ENCODE results near the gene ACOT9.
"Not testable (repeated sequence)": the region's sequence is repeated elsewhere in the genome, so short reads cannot be mapped to it uniquely, and the experiment has no call there.

The ACOT9 gene

GRCh38 chrX:23742697-23743622 is at the start of gene ACOT9:
Gene ACOT9, minus strand, starts transcription at chrX:23743276. Its CDS starts 132 bp downstream, at chrX:23743144.
- peak; percentile 98 for DNase-seq

DNA sequence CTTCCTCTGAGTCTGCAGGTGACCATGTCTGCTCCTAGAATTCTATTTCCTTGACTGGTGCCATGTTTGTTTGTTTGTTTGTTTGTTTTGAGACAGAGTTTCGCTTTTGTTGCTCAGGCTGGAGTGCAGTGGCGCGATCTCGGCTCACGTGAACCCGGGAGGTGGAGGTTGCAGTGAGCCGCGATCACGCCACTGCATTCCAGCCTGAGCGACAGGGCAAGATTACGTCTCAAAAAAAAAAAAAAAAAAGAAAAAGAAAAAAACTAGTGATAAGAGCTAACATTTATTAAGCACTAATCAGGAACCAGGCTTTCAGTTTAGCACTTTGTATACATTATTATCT is 47.0 kb upstream of the ACOT9 start:
- peak; percentile 67 for DNase-seq

GRCh38 chrX:23789386-23790154 is 46.5 kb upstream of the ACOT9 start:
- no peak for DNase-seq

- no peak for DNase-seq
Observed at GRCh38 chrX:23788946-23789345, 45.9 kb upstream of the ACOT9 start.

DNA sequence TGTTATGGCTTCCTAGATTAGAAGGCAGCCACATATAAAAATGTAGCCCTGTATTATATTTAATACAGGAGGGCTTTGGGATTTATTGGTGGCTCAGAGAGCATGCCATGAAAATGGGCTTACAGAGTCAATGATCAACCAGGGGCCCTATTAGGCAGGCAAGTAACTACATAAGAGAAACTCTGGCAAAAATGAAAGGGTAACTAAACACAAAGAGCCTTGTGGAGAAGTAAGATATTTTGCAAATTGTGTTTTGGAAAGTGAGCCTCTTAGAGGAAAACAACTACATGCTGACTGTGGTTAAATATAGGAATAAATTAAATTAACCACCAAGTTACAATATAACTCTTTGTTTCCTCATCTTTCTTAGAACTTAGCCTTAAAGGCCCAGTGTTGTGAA is 45.4 kb upstream of the ACOT9 start:
- DNase-seq = peak; percentile 34

- no peak for DNase-seq
Observed at GRCh38 chrX:23787745-23788118, 44.7 kb upstream of the ACOT9 start.

DNA sequence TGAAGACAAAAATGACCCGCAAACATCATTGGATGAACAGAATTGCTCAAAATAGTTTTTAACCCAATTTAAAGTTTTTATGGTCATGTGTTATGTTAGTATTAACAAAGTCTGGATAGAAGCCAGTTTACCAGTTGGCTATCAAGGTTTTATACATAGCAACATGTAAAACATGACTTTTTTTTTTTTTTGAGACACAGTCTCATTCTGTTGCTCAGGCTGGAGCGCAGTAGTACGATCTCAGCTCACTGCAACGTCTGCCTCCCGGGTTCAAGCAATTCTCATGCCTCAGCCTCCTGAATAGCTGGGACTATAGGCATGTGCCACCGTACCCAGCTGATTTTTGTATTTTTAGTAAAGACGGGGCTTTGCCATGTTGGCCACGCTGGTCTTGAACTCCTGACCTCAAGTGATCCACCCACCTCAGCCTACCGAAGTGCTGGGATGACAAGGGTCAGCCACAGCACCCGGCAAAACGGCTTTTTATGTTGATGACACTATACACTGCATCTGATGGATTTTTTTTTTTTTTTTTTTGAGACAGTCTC is 43.3 kb upstream of the ACOT9 start:
- peak; percentile 11 for DNase-seq

DNA sequence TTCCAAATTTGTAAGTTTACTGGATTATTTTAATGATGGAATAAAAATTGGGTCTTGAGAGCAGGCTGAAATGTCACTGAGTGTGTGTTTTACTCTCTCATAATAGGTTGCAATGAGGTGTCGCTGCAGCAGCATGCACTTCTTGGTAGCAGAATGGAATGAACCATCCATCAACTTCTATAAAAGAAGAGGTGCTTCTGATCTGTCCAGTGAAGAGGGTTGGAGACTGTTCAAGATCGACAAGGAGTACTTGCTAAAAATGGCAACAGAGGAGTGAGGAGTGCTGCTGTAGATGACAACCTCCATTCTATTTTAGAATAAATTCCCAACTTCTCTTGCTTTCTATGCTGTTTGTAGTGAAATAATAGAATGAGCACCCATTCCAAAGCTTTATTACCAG is 42.5 kb upstream of the ACOT9 start:
- no peak for DNase-seq

GRCh38 chrX:23784470-23785331 is 41.6 kb upstream of the ACOT9 start:
- peak; percentile 35 for DNase-seq

DNA sequence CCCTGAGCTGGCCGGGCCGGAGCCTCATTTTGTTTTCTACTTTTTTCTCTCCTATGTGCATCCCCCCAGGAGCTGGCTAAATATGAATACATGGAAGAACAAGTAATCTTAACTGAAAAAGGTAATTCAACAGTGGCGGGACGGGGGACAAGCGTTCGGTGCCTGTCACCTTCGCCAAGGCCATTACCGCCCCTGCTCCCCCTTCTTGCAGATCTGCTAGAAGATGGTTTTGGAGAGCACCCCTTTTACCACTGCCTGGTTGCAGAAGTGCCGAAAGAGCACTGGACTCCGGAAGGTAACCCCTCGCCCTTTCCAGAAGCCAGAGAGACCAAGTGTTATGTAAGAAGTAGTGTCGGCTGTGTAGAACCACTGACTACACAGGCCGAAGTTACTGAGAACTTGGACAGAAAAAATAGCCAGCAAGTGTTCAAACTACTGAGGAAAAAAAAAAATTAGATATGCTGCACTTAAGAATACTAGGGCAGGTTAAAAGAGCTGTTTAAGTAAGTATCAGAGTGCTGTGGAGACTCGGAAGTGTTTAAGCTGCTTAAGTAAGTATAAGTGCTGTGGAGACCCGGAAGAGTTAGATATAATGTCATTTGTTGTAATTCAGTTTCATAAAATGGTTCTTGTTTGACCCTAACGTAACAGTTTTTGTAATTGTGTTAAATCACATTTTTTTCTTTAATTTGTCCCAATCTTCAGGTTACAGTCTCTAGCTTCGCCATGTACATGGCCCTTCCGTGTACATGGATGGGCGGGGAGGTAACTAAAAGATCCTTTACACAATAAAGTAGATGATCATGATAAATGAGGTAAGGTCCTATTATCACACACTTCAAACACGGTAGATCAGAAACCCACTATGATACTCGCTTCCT is 40.8 kb upstream of the ACOT9 start:
- DNase-seq = peak; percentile 43

- DNase-seq = peak; percentile 99
Observed at GRCh38 chrX:23782863-23783588, 40.0 kb upstream of the ACOT9 start, which contains the start of gene SAT1. Gene SAT1, plus strand, starts transcription at chrX:23783173. Its CDS starts 179 bp downstream, at chrX:23783352.

- DNase-seq = peak; percentile 54
Observed at GRCh38 chrX:23782455-23782854, 39.4 kb upstream of the ACOT9 start.

- DNase-seq = peak; percentile 40
Observed at GRCh38 chrX:23779025-23779424, 35.9 kb upstream of the ACOT9 start.

DNA sequence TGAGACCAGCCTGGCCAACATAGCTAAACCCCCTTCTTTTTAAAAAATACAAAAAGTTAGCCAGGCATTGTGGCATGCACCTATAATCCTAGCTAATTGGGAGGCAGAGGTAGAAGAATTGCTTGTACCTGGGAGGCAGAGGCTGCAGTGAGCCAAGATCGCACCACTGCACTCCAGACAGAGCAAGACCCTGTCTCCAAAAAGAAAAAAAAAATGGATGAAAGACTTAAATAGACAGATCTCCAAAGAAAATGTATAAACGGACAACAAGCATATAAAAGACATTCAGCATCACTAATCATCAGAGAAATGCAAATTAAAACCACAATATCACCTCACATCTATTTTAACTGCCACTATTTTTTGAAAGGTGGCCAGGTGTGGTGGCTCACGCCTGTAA is 33.3 kb upstream of the ACOT9 start:
- no peak for DNase-seq

- peak; percentile 24 for DNase-seq
Observed at GRCh38 chrX:23773601-23774175, 30.6 kb upstream of the ACOT9 start.

- DNase-seq = not testable (repeated sequence)
Observed at GRCh38 chrX:23771086-23771485, 28.0 kb upstream of the ACOT9 start.

- DNase-seq = no peak
Observed at GRCh38 chrX:23770142-23770541, 27.1 kb upstream of the ACOT9 start.

DNA sequence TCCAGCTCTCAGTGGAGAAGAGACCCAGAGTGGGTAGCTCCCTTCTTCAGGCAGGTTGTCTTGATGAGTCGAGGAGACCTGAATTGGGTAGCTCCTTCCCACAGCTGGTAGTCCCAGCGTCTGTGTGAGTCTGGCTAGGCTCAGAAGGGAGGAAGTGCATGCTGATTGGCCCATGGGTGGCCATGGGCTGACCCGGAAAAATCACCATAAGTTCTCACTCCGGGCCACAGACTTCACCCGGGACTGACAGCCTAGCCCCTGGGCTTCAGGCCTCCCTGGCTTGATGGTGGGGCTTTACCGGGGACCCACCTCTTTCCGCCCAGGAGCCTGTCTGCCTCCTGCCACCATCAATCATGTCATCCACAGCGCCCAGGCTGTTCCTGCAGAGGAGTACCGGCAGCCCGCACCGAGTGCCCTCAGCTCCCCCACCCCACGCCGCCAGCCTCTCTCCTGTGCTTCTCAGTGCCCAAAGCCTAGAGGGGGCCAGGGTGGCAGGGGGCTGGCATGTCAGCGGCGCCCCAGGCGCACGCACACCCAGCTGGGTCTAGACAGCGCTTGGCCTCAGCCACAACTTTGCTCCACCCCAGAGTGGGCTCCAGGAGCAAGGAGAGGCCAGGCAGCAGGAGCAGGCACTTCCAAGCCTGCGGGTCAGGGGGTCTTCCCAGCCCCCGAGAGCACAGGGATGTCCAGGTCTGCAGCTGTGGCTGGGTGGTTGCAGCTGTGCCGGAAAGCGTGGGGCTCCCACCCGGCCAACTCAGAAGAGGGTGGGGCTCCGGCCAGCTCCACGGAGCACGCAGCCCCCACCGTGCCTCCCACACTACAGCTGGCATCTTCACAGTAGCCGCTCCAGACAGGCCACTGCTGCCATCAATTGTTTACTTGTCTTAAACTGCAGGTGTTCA is 23.8 kb upstream of the ACOT9 start:
- peak; percentile 88 for DNase-seq

DNA sequence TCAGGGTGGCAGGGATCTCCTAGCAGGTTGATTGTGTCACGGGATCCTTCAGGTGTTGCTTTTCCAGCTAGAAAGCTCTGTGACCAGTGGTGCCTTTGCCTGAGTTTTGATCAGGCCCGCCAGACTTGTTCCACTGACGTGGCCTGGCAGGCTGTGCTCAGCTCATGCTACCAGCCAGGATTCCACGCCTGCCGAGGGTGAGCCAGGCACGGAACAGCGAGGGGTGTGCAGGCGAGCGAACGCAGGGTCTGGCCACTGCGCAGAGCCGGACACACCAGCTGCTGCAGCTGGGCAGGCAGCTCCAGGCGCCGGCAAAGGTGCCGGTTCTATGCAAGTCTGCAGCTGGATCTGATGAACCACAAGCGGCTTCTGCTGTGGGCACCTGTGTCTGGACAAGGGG is 22.8 kb upstream of the ACOT9 start:
- DNase-seq = peak; percentile 81
